NCI-H748 (cell line): ENCODE data around the gene LIPA.
A peak's percentile ranks its signal among the peaks of the same experiment; 100 is the strongest.
"Not testable (repeated sequence)": the region's sequence is repeated elsewhere in the genome, so short reads cannot be mapped to it uniquely, and the experiment has no call there.

Experiments used
- DNase-seq: peaks from one replicate; lab custom pipeline; 2025; ENCODE audit not compliant: unreplicated experiment; lab: John Stamatoyannopoulos, UW

The LIPA gene

DNA sequence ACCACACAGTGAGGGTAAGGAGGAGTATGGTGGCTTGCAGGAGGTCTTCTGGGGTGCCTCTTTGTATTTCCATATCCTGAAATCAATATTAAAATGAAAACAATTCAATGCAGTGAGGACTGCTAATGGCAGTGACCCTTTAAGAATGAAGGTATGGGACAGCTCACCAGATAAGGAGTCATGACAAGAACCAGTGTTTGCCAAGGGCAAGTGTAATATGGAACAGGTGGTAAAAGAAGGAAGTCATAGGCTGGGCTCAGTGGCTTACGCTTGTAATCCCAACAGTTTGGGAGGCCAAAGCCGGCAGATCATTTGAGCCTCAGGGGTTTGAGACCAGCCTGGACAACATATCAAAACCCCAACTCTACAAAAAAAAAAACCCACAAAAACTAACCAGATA is 20.0 kb upstream of the LIPA start:
- DNase-seq = no peak

DNA sequence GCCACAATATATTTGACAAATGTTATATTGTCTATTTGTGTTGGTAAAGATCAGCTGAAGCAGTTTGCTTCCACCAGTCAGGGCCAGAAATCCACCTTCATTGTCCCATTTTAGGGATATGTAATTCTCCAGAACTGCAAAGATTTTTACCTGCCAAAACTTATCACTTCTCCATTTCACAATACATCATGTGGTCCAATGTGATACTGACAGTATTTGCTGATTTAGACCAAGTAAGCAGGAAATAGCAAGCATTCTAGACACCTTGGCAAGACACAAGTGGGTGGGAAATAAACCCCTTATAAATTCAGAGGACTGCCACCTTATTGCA is 18.5 kb upstream of the LIPA start:
- DNase-seq = no peak

DNA sequence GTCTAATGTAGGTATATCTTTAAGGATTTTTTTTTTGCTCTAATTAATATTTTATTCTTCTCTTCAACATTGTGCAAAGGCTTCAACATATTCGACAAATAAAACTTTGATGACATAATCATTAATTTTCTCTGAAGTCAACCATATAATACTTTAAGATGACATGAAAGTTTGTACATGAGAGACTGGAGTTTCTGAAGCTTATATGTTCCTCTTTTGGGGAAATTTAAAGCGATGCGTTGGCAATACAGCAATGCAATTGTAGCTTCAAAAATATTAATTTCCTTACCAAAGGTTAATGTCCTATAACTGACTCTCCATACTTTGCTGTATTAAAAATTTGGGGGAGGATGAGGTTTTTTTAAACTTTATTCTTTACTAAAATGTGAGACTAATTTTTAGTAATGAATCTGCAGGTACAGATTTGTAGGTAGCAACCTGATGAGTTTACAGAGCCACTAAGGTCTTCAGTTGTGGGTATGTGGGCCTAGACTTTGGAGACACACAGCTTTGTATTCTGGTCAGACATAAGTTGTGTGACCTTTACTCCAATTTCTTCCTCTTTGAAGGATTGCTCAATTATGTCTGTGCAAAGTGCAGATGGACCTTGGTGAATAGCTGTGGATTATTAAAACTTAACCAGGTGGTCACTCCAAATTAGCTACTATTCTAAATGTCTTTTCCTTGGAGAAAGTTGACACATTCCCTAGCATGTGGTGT is 18.0 kb upstream of the LIPA start:
- no peak for DNase-seq

GRCh38 chr10:89266721-89267453 is 15.3 kb upstream of the LIPA start:
- no peak for DNase-seq

DNA sequence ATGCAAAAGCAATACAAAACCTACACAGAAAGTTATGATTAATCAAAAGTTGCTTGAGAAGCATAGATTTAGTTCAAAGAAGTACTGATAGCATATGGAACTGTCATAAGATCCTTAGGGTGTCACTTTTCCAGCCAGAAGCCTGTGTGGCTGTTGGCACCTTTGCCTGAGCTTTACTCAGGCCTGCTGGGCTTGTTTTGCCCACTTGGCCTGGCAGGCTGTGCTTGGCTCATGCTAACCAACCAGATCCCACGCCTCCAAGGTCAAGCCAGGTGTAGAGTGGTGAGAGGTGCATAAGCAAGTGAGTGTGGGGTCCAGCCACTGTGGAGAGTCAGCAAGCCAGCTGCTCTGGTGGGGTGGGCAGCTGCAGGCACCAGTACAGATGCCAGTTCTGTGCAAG is 12.0 kb upstream of the LIPA start:
- no peak for DNase-seq

GRCh38 chr10:89263091-89263490 is 11.5 kb upstream of the LIPA start:
- no peak for DNase-seq

- DNase-seq = no peak
These were observed 10.8 kb upstream of the LIPA start for GRCh38 chr10:89262086-89263051.

DNA sequence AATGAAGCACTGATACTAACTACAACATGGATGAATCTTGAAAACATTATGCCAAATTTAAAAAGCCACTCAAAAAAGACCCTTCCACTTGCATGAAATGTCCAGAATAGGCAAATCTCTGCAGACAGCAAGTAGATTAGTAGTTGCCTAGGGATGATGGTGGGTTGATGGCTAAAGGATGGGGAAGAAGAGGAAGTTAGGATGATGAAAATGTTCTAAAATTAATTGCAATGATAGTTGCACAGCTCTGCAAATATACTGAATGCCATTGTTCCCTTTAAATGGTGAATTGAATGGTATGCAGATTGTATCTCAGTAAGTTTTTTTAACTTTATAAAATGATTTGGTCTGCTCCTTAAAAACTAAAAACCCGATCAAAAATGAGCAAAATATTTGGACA is 7.3 kb upstream of the LIPA start:
- DNase-seq = no peak

GRCh38 chr10:89257581-89257980 is 6.0 kb upstream of the LIPA start:
- DNase-seq = no peak

GRCh38 chr10:89256962-89257361 is 5.4 kb upstream of the LIPA start:
- DNase-seq = no peak

DNA sequence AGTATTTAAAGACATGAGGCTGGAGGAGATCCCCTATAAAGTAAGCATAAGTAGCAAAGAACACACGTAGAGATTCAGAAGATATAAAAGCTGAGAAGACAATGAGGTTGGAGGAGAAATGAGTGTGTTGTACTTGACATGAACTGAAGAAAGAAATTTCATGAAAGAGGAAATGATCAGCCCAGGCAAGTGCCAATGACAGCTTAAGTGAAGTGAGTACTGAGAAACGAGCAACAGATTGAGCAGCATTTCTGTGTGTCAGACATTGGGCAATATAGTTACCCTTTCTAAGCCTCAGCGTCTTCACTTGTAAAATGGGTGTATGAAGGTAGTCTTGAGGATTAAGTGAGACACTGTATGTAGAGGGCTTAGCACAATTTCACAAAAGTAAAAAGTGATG is 4.8 kb upstream of the LIPA start:
- no peak for DNase-seq

- no peak for DNase-seq
These were observed 4.2 kb upstream of the LIPA start for GRCh38 chr10:89255793-89256192.

GRCh38 chr10:89255091-89255579 is 3.6 kb upstream of the LIPA start:
- not testable (repeated sequence) for DNase-seq

DNA sequence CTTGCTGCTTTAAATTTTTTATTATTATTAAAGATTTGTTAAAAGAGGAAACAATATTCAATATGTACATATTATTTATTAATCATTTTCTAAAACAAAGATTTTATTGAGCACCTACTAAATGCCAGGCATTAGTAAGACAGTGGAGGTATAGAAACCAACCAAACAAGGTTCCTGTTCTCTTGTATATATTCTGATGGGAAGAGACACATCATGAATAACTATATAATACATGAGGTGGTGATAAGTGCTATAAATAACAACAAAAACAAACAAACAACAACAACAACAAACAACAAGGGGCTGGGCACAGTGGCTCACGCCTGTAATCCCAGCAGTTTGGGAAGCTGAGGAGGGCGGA is 630 bp upstream of the LIPA start:
- no peak for DNase-seq

DNA sequence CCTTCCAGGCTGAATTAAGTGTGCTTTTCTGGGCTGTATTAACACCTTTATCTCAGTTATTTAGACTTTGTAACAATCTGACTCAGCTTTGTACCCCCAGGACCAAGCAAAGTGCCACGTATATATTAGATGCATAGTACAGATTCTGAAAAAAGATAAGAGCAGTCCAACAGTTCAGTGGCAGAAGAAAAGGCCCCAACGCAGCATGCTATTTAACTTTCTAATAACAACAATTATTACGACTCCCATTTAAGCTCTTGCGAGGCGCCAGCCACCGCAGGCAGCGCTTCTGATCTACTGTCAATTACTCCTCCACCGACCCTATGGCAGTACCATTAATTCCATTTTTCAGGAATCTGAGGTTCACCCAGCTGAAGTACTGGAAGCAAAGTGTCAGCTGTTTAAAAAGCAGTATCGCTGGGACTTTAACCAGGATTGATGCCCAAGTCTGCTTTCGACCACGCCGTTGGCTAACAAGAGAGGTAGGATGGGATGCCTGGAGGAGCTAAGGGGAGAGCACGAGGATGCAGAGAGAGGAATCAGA is 638 bp downstream of the LIPA start:
- peak; percentile 55 for DNase-seq

DNA sequence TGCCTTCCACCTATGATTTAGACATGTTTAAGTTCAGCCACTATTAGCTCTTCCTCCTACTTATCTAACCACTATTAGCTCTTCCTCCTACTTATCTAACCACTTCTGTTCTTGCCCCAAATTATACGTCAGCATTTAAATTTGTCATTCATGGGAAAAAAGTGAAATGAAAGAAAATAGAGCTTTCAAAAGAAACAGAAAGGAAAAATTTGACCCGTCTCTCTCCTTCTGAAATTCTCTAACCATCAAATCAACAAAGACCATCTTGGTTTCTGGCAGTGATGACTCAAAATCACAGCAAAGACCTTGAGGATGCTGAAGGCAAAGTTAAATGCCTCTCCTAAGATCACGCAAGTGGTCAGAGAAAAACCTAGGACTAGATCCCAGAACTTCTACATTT is 2.6 kb downstream of the LIPA start:
- DNase-seq = no peak

GRCh38 chr10:89247623-89248022 is 4.0 kb downstream of the LIPA start:
- not testable (repeated sequence) for DNase-seq

GRCh38 chr10:89245802-89246201 is 5.8 kb downstream of the LIPA start:
- DNase-seq = no peak

DNA sequence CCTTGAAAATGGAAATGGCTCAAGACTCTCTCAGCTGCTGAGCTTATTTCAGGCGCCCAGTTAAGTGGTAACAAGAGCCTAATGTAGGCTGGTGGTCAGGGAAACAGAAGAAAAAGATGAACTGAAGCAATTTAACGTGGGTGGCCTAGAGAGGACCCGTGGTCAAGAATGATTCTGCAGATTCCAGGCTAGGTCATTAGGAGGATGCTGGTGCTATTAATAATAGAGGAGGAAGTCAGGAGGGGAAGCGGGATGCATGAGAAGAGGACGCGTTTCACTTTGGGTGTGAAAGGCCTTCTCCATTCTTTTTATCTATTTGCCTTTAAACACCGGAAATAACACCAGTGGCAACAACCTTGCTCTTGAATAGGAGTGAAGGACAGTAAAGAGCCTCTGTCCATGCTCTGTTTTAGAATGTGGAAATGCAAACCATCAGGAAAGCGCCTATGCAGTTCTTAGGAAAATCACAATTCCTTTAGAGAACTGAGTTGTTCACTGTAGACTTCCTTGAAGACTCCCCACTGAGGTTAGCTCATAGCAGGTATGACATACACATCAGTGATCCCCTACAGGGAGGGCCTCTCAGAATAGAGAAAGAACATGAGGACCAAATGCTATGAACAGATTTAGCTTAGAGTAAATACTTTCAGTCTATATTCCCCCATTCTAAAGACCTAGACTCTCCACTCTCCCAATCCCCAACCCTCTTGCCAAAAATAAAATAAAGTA is 8.6 kb downstream of the LIPA start:
- DNase-seq = no peak

- peak; percentile 45 for DNase-seq
These were observed 9.3 kb downstream of the LIPA start for GRCh38 chr10:89242345-89242684.
